Measurements from ENCODE around the gene HDAC10. TPM values are rescaled to one million over a fixed set of nuclear protein-coding genes. Genes with fewer than 3 reads are reported as not detected.

The HDAC10 gene
- total RNA-seq, 2 donors from 2014 or later, result 55.2 to 60.0 TPM

DNA sequence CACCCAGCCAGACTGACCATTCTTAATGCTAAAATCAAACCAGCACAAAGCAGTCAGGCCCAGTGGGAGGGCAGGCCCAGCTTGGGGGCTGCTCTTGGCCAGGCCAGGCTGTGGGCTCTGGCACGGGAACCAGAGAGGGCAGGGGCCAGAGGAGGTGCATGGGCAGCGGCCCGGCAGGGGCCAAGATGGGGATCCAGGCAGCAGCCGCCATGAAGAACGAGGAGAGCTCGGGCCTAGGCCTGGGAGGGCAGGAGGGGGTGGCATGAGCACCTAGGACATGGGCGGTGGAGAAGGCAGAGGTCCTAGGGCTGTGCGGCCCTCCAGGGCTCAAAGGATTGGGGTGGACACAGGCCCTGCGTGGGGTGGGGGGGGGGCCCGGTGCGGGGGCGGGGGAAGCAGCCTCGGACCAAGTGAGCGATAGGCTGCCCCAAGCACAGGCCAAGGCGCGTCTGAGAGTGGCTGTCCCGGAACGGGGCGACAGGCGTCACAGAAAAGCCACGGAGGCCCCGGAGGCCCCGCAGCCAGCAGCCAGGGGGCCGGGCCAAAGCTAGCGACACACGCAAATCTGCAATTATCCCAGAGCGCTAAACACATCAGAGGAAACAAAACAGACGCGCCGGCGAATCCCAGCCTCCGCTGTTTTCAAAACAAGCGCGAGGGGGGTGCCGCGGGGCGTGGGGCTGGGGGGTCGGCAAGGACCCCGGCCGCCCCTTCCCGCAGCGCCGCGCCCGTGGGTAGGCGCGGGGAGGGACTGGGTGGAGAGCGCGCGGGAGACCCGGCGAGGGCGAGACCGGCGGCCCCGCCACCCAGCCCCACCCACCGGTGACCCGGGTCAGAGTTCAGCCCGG is 48.1 kb upstream of the HDAC10 start:
- DNase-seq (ENCODE audit: low spot score), result no peak
- H3K4me1 ChIP-seq (ENCODE audit: control insufficient read depth in 1 of 2, low read depth in 2 of 2), result peaks cover 58 to 85% of the 10 kb centered on the region in 2 donors
- H3K9me3 ChIP-seq, result no peaks in the 10 kb centered on the region
- no peak for ATAC-seq (ENCODE audit: insufficient number of reproducible peaks, low FRiP score, low read depth)
- H3K4me3 ChIP-seq, result peak overlapping the region; percentile 54
- H3K36me3 ChIP-seq, result no peaks in the 10 kb centered on the region
- H3K27me3 ChIP-seq (replicated peaks; ENCODE audit: insufficient read depth), result no peaks in the 10 kb centered on the region
- TF ChIP-seq, protein P1, sequence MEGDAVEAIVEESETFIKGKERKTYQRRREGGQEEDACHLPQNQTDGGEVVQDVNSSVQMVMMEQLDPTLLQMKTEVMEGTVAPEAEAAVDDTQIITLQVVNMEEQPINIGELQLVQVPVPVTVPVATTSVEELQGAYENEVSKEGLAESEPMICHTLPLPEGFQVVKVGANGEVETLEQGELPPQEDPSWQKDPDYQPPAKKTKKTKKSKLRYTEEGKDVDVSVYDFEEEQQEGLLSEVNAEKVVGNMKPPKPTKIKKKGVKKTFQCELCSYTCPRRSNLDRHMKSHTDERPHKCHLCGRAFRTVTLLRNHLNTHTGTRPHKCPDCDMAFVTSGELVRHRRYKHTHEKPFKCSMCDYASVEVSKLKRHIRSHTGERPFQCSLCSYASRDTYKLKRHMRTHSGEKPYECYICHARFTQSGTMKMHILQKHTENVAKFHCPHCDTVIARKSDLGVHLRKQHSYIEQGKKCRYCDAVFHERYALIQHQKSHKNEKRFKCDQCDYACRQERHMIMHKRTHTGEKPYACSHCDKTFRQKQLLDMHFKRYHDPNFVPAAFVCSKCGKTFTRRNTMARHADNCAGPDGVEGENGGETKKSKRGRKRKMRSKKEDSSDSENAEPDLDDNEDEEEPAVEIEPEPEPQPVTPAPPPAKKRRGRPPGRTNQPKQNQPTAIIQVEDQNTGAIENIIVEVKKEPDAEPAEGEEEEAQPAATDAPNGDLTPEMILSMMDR (IDR thresholded peaks at IDR 0.05), result no peak
- peak overlapping the region in 1 of 2 donors; percentile 25 for H3K27ac ChIP-seq

DNA sequence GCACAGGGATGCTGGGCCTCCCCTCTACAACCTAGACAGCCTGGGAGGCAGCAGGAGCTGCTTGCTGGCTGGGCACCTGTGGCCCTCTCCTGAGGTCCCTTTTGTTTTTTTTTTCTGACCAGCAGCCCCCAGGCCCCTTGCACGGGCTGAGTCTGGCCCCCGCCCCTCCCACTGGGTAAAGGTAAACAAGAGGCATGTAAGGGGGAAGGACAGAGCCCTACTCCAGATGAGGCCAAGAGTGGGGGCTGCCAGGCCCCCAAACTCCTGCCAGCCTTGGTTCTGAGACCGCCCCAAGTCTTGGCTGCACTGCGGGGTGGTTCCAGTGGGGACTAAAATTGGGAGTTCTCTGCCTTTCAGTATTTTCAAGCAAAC is 47.2 kb upstream of the HDAC10 start:
- TF ChIP-seq, protein P1 (IDR thresholded peaks at IDR 0.05), result no peak
- H3K27me3 ChIP-seq (replicated peaks; ENCODE audit: insufficient read depth), result no peaks in the 10 kb centered on the region

DNA sequence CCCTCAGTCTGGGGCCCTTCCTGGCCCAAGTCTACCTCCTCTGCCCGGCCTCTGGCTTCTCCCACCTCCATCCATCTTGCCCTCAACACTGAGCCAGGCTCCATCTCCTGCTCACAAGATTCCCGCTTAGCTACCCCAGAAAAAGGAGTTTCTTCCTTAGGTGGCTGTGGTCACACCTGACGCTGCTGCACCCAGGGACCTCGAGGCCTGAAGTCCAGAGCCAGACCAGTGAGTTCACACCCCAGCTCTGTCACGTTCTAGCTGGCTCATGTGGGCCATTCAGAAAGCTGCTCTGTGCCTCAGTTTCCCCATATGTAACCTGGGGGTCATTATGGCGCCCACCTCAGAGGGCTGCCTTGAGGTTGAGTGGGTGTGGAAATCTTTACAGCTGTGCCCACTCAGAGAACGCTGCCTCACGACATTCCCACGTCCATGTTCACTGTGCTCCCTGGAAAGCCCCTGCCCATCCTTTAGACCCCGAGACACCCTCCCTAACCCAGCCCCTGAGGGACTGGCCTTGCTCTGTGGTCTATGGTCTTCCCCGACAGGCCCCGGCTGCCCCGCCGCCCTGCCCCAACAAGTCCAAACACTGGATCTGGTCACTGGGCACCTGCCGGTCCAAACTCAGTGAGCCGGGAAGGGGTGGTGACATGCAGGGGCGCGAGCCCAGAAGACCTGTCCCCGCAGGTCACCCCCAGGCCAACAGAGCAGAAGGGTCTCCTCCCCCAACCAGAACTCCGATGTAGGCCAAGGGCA is 46.6 kb upstream of the HDAC10 start:
- H3K4me3 ChIP-seq, result no peak overlapping the region
- TF ChIP-seq, protein P1 (IDR thresholded peaks at IDR 0.05), result no peak
- H3K36me3 ChIP-seq, result no peaks in the 10 kb centered on the region
- H3K4me1 ChIP-seq (ENCODE audit: control insufficient read depth in 1 of 2, low read depth in 2 of 2), result peaks cover 56 to 85% of the 10 kb centered on the region in 2 donors
- H3K27ac ChIP-seq, result peak overlapping the region in 1 of 2 donors; percentile 25
- ATAC-seq (ENCODE audit: insufficient number of reproducible peaks, low FRiP score, low read depth) (no peak), DNase-seq (ENCODE audit: low spot score) (no peak)
- H3K27me3 ChIP-seq (replicated peaks; ENCODE audit: insufficient read depth), result no peaks in the 10 kb centered on the region
- H3K9me3 ChIP-seq, result no peaks in the 10 kb centered on the region

More for the DNA sequence above, 47.2 kb upstream of the HDAC10 start:
- H3K27ac ChIP-seq, result peak overlapping the region in 1 of 2 donors; percentile 25
- ATAC-seq (ENCODE audit: insufficient number of reproducible peaks, low FRiP score, low read depth) (no peak), DNase-seq (ENCODE audit: low spot score) (no peak)
- peaks cover 57 to 85% of the 10 kb centered on the region in 2 donors for H3K4me1 ChIP-seq (ENCODE audit: control insufficient read depth in 1 of 2, low read depth in 2 of 2)
- no peaks in the 10 kb centered on the region for H3K9me3 ChIP-seq
- no peaks in the 10 kb centered on the region for H3K36me3 ChIP-seq
- no peak overlapping the region for H3K4me3 ChIP-seq

DNA sequence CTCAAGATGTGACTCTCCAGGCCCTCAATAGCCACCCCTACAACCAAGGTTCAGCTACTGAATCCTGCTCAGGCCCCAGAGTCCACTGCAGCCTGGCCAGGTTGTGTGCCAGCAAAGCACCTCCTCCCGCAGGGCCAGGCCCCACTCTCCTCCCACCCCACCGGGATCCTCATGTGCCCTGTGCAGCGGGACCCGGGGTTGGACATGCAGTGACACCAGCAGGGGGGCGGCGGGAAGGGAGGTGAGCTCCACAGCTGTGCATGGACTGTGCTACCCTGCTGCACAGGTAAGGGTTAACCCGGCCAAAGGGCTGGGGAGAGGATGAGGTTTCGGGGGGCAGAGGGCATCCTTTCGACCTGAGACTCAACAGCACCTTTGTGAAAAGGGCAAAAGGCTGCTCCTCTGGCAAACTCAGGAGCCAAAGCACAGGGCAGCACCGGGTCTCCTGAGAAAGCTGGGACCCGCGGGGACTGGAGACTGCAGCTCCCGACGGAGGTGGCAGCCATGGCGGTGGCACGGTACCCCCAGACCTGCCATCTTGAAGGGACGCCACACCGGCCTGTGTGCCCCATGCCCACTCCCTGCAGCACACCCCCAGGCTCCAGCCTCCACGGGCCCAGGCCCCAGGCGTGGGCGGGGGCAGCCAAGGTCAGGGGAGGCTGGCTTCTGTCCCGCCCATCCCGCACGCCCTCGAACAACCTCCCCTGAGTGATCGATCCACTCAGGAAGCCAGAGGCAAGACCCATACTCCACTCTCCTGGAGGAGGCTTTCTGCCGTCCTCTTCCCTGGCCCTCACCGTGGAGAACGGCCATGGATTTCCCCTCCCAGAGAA is 45.8 kb upstream of the HDAC10 start:
- Histone ChIP-seq H3K9me3 (no peaks in the 10 kb centered on the region), H3K4me1 (ENCODE audit: control insufficient read depth in 1 of 2, low read depth in 2 of 2) (peaks cover 52 to 82% of the 10 kb centered on the region in 2 donors), H3K36me3 (no peaks in the 10 kb centered on the region), H3K4me3 (no peak overlapping the region), H3K27ac (peak overlapping the region in 1 of 2 donors; percentile 24), H3K27me3 (replicated peaks; ENCODE audit: insufficient read depth) (no peaks in the 10 kb centered on the region)
- TF ChIP-seq, protein P1 (IDR thresholded peaks at IDR 0.05), result no peak
- no peak for ATAC-seq (ENCODE audit: insufficient number of reproducible peaks, low FRiP score, low read depth)
- DNase-seq (ENCODE audit: low spot score), result no peak
